ENCODE data around the gene AMZ1.

AMZ1 gene

GRCh38 chr7:2760098-2760889 lies 72.3 kb downstream of the AMZ1 start:
- peak in 4 of 10 donors; percentile 29 to 87 (median 57) for DNase-seq
- intact Hi-C loops (cut with DNase I): no loop called here

GRCh38 chr7:2761131-2761624 lies 73.2 kb downstream of the AMZ1 start:
- intact Hi-C loops (cut with DNase I): no loop called here
- DNase-seq: peak in 1 of 10 donors; percentile 84

- DNase-seq: no peak
- intact Hi-C loops (cut with DNase I): no loop called here
Measured at GRCh38 chr7:2761801-2762497, 73.9 kb downstream of the AMZ1 start.

- DNase-seq: peak in 1 of 10 donors; percentile 84
- intact Hi-C loops (cut with DNase I): no loop called here
Measured at GRCh38 chr7:2763597-2763996, 75.6 kb downstream of the AMZ1 start.

GRCh38 chr7:2764621-2765020 lies 76.6 kb downstream of the AMZ1 start:
- intact Hi-C loops (cut with DNase I): no loop called here
- DNase-seq: peak in 1 of 10 donors; percentile 46

Measured in posterior cingulate gyrus (tissue), 11 donors.